ENCODE results near the gene NUDT7.
A peak's percentile ranks its signal among the peaks of the same experiment; 100 is the strongest.

NUDT7 gene
- long read RNA-seq, transcript NUDT7-201 (4 exons, 1,096 nt), result minor isoform, 18 of 110 reads
- long read RNA-seq, transcript NUDT7-205 (5 exons, 899 nt), result minor isoform, 24 of 110 reads
- long read RNA-seq, transcript NUDT7-202 (3 exons, 930 nt), result major isoform, 38 of 110 reads
- long read RNA-seq, partial matches to known transcripts, result 9 of 110 reads
- long read RNA-seq, other reads (novel, unspliced or antisense), result 15 of 110 reads

DNA sequence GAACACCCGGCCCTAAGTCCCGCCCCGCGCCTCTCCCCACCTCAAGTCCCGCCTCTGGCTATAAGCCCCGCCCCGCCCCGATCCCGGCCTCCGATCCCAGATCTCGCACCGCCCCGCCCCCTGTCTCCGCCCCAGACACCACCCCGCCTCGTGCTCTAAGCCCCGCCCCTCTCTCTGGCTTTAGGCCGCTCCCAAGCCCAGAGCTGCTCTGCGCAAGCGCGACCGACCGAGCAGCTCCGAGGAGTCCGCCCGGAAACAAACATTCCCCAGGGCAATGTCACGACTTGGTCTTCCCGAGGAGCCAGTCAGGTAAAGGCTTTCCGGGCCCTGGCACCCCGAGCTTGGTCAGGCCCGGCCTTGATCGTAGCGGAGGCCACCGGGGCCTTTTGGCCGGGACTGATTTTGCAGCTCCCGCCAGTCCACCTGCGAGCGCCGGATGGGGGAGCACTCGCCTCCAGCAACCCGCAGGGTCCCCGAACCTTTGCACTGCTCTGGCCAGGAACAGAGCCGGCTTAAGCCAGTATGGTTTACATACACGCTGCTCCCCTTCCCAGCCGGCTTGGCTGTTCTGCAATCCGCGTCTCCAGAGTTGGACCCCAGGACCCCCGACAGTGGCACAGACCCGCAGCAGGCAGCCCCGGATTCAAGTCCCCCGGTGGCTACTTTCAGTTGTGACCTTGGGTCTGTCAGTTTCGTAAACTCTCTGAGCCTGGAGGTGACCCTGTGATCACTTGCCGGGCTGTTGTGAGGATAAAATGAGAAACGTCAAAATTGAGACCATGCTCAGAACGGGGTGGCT, at the start of gene NUDT7:
Gene NUDT7, plus strand, starts transcription at position 206 of the 799 bp plus-strand sequence. Its CDS starts 69 bp downstream, at position 275.
- Histone ChIP-seq H3K4me3 (replicated peaks; ENCODE audit: insufficient read depth, low read length) (peak within 1 kb of the TSS; percentile 57), H3K27me3 (ENCODE audit: insufficient read depth, poor library complexity, severe bottlenecking) (no peaks in the 10 kb centered on the region), H3K27ac (replicated peaks) (peak within 1 kb of the TSS; percentile 85)
- TF ChIP-seq GABPA (IDR thresholded peaks at IDR 0.05; ENCODE audit: low read depth), result no peak
- TF ChIP-seq, protein P1, sequence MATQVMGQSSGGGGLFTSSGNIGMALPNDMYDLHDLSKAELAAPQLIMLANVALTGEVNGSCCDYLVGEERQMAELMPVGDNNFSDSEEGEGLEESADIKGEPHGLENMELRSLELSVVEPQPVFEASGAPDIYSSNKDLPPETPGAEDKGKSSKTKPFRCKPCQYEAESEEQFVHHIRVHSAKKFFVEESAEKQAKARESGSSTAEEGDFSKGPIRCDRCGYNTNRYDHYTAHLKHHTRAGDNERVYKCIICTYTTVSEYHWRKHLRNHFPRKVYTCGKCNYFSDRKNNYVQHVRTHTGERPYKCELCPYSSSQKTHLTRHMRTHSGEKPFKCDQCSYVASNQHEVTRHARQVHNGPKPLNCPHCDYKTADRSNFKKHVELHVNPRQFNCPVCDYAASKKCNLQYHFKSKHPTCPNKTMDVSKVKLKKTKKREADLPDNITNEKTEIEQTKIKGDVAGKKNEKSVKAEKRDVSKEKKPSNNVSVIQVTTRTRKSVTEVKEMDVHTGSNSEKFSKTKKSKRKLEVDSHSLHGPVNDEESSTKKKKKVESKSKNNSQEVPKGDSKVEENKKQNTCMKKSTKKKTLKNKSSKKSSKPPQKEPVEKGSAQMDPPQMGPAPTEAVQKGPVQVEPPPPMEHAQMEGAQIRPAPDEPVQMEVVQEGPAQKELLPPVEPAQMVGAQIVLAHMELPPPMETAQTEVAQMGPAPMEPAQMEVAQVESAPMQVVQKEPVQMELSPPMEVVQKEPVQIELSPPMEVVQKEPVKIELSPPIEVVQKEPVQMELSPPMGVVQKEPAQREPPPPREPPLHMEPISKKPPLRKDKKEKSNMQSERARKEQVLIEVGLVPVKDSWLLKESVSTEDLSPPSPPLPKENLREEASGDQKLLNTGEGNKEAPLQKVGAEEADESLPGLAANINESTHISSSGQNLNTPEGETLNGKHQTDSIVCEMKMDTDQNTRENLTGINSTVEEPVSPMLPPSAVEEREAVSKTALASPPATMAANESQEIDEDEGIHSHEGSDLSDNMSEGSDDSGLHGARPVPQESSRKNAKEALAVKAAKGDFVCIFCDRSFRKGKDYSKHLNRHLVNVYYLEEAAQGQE (IDR thresholded peaks at IDR 0.05; ENCODE audit: insufficient replicate concordance, low read depth), result peak; percentile 22
- TF ChIP-seq POLR2AphosphoS5 (IDR thresholded peaks at IDR 0.05; ENCODE audit: low read depth), result no peak; the same call in 1 of the 2 replicates
- peak; percentile 84 to 95 for DNase-seq (ENCODE audit: low read depth in 1 of 2, low spot score in 1 of 2)

DNA sequence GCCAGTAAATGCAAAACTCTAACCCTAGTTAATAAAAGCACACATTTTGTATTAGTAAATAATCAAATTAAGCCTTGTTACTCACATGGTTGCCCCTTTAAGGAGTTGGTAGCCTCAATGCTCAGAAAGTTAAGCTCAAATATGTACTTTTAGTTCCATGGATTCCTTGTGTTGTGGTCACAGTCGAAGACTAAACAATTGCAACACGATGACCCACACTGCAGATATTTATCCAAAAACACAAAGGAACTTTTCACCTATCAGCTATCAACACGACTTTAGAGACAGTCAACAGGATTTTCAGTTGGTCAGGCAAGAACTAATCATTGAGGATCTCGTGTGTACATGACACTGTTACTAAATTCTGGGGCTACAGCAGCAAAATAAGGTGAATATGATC, 47.4 kb upstream of the NUDT7 start:
- no peaks in the 10 kb centered on the region for H3K27me3 ChIP-seq (ENCODE audit: insufficient read depth, poor library complexity, severe bottlenecking)
- H3K27ac ChIP-seq (replicated peaks), result no peak overlapping the region
- TF ChIP-seq, protein P2, sequence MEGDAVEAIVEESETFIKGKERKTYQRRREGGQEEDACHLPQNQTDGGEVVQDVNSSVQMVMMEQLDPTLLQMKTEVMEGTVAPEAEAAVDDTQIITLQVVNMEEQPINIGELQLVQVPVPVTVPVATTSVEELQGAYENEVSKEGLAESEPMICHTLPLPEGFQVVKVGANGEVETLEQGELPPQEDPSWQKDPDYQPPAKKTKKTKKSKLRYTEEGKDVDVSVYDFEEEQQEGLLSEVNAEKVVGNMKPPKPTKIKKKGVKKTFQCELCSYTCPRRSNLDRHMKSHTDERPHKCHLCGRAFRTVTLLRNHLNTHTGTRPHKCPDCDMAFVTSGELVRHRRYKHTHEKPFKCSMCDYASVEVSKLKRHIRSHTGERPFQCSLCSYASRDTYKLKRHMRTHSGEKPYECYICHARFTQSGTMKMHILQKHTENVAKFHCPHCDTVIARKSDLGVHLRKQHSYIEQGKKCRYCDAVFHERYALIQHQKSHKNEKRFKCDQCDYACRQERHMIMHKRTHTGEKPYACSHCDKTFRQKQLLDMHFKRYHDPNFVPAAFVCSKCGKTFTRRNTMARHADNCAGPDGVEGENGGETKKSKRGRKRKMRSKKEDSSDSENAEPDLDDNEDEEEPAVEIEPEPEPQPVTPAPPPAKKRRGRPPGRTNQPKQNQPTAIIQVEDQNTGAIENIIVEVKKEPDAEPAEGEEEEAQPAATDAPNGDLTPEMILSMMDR (IDR thresholded peaks at IDR 0.05; ENCODE audit: insufficient read depth, low read length), result no peak
- TF ChIP-seq GABPA (IDR thresholded peaks at IDR 0.05; ENCODE audit: low read depth) (no peak), POLR2AphosphoS5 (IDR thresholded peaks at IDR 0.05; ENCODE audit: low read depth) (no peak), SPI1 (IDR thresholded peaks at IDR 0.05; ENCODE audit: borderline replicate concordance, low read depth) (no peak)
- TF ChIP-seq, protein P1 (IDR thresholded peaks at IDR 0.05; ENCODE audit: insufficient replicate concordance, low read depth), result no peak
- no peak overlapping the region for H3K4me3 ChIP-seq (replicated peaks; ENCODE audit: insufficient read depth, low read length)
- DNase-seq (ENCODE audit: low read depth in 1 of 2, low spot score in 1 of 2), result no peak

DNA sequence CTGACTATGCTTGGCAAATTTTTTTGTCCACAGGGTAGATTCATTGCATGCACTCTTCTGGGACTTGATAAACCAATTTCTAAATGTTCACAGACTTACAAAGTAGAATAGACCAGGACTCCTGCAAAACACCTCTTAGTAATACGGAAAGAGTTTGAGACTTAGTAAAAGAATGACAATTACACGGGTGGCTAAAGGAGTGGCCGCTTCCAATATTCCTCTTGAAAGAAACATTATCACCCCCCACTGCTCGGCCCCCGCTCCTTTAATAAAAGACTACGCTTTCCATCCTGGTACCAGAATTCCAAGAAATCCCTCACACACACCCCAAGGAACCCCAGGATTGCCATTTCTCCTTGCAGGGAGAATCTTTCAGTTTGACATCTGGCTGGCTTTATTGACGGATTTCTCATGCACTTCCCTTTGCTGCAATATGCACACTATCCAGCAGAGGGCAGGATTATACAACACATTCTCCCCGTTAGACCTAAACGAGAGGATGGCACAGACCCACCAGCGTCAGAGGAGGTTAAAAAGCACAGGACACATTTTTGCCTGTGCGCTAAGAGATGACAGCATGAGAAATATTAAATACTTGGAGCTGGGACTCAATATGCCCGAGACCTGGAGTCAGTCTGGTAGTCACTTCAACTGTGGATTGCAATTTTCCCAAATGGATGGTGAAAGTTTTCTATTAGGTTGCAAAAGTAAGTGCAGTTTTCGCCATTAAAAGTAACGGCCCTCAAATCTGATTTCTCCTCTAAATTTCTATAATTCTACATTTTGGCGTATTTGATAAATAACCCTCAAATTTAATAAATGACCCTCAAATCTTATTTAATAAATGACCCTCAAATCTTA, 46.6 kb upstream of the NUDT7 start:
- peak; percentile 45 to 72 for DNase-seq (ENCODE audit: low read depth in 1 of 2, low spot score in 1 of 2)
- H3K27ac ChIP-seq (replicated peaks), result no peak overlapping the region
- no peak overlapping the region for H3K4me3 ChIP-seq (replicated peaks; ENCODE audit: insufficient read depth, low read length)

More for the DNA sequence above, 46.6 kb upstream of the NUDT7 start:
- H3K27me3 ChIP-seq (ENCODE audit: insufficient read depth, poor library complexity, severe bottlenecking), result no peaks in the 10 kb centered on the region
- TF ChIP-seq POLR2AphosphoS5 (IDR thresholded peaks at IDR 0.05; ENCODE audit: low read depth) (no peak), SPI1 (IDR thresholded peaks at IDR 0.05; ENCODE audit: borderline replicate concordance, low read depth) (peak; percentile 78), GABPA (IDR thresholded peaks at IDR 0.05; ENCODE audit: low read depth) (no peak)
- TF ChIP-seq, protein P1 (IDR thresholded peaks at IDR 0.05; ENCODE audit: insufficient replicate concordance, low read depth), result no peak
- TF ChIP-seq, protein P2 (IDR thresholded peaks at IDR 0.05; ENCODE audit: insufficient read depth, low read length), result peak; percentile 93
